ENCODE data around the gene FOCAD.

Gene FOCAD

DNA sequence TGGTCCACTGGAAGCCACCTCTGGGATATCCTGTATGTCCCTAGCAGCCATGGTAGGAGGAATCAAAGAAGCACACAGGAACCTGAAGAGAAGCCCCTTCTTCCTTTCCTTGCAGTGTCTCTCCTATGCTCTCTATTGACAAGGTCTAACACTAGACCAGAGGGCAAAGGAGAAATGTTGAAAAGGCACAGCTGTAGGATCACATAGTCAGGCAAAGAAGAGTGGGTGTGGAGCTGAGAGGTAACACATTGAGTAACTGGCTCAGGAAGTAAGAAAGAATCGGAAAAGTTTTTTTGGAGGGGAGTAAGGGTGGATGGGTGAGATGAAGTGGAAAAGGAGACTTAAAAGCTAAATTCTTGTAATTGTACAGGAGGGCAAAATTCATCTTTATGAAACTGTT lies 100.1 kb downstream of the FOCAD start:
- Histone ChIP-seq H3K4me1 (ENCODE audit: control insufficient read depth, insufficient read depth, low read length, poor library complexity, severe bottlenecking) (no peaks in the 10 kb centered on the region), H3K4me3 (ENCODE audit: insufficient read depth, low read depth, low read length, poor library complexity, severe bottlenecking) (no peak overlapping the region), H3K27me3 (replicated peaks; ENCODE audit: control insufficient read depth, insufficient read depth, low read length, poor library complexity, severe bottlenecking) (no peaks in the 10 kb centered on the region), H3K36me3 (ENCODE audit: control insufficient read depth, insufficient read depth, low read length) (no peaks in the 10 kb centered on the region), H3K9me3 (ENCODE audit: control insufficient read depth, low read length) (no peaks in the 10 kb centered on the region), H3K27ac (ENCODE audit: insufficient read depth, low read length, poor library complexity, severe bottlenecking) (no peak overlapping the region)
- DNase-seq, result no peak

DNA sequence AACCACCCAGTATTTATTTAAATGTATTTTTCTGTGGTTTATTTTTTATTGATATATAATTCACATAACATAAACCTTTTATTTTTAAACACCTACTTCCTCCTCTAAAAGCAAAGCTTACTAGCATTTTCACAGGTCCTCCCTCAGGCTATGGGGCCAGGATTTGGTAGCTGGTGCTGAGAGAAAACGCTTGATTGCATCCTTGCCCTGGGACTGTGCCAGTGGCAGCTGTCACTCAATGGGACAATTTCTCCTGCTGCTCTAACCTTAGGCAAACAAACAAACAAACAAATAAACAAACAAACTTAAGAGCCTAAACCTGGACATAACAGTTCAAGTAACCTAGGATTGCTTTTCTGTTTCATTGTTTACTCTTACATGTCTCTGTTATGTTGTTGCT lies 102.7 kb downstream of the FOCAD start:
- Histone ChIP-seq H3K9me3 (ENCODE audit: control insufficient read depth, low read length) (no peaks in the 10 kb centered on the region), H3K4me1 (ENCODE audit: control insufficient read depth, insufficient read depth, low read length, poor library complexity, severe bottlenecking) (no peaks in the 10 kb centered on the region), H3K4me3 (ENCODE audit: insufficient read depth, low read depth, low read length, poor library complexity, severe bottlenecking) (no peak overlapping the region), H3K27me3 (replicated peaks; ENCODE audit: control insufficient read depth, insufficient read depth, low read length, poor library complexity, severe bottlenecking) (no peaks in the 10 kb centered on the region), H3K27ac (ENCODE audit: insufficient read depth, low read length, poor library complexity, severe bottlenecking) (no peak overlapping the region), H3K36me3 (ENCODE audit: control insufficient read depth, insufficient read depth, low read length) (no peaks in the 10 kb centered on the region)
- DNase-seq, result no peak

DNA sequence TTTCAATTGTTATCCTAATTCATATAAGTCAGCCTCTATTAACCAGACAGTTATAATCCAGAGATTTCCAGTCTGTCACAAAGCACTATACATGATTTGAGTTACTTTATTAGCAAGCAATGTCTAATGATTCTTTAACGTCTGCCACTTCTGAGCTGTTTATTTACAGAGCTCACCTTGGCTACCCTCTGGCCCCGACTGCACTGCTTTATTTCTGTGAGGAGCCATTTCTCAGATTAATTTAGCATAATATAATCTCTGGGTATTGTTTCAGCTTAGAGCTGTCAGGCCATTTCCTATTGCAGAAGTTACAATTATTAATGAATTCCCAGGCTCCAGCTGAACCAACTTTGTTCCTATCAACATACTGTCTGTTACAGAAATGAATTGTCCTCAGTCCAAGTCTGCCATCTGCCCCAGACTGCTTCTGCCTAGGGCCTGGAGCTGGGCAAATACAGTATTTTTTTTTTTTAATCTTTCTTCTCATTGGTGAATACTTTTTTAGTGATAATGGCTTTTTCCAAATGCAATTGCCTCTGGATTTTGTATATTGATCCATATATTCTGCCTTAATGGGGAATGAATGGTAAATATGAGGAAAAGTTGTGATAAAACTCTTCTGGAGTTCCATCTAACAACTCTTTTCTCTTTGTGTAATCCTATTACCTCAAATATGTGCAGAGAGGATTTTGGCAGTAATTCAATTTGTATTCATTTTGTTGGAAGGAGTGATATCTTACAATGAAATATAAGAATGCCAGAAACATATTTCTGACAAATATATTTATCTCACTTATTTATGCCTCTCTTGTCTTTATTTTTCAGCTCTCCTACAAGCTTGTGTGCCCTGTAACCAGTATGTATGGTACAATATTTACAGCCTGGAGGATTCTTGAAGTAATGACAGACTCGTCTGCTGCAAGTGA lies 104.7 kb downstream of the FOCAD start:
- no peak for DNase-seq
- Histone ChIP-seq H3K27me3 (replicated peaks; ENCODE audit: control insufficient read depth, insufficient read depth, low read length, poor library complexity, severe bottlenecking) (no peaks in the 10 kb centered on the region), H3K4me1 (ENCODE audit: control insufficient read depth, insufficient read depth, low read length, poor library complexity, severe bottlenecking) (no peaks in the 10 kb centered on the region)

DNA sequence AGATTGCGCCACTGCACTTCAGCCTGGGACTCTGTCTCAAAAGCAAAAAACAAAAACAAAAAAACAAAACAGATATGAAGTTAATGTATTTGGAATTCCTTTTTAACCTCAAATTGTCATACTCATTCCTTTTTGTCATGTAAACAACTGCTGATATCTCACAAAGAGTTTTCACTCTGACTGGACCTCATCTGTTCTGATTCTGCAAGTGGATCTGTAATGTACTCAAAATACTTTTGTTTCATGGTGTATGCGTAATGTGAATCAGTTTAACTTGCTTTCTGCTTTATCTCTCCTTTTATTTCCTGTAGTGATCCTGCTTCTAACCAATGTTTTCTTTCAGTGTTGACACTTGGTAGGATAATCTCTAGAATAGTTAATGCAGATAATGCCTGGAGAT lies 106.7 kb downstream of the FOCAD start:
- Histone ChIP-seq H3K36me3 (ENCODE audit: control insufficient read depth, insufficient read depth, low read length) (no peaks in the 10 kb centered on the region), H3K9me3 (ENCODE audit: control insufficient read depth, low read length) (no peaks in the 10 kb centered on the region), H3K4me3 (ENCODE audit: insufficient read depth, low read depth, low read length, poor library complexity, severe bottlenecking) (no peak overlapping the region), H3K27me3 (replicated peaks; ENCODE audit: control insufficient read depth, insufficient read depth, low read length, poor library complexity, severe bottlenecking) (no peaks in the 10 kb centered on the region), H3K4me1 (ENCODE audit: control insufficient read depth, insufficient read depth, low read length, poor library complexity, severe bottlenecking) (no peaks in the 10 kb centered on the region), H3K27ac (ENCODE audit: insufficient read depth, low read length, poor library complexity, severe bottlenecking) (no peak overlapping the region)
- DNase-seq, result no peak

More for the DNA sequence above, 104.7 kb downstream of the FOCAD start:
- Histone ChIP-seq H3K27ac (ENCODE audit: insufficient read depth, low read length, poor library complexity, severe bottlenecking) (no peak overlapping the region), H3K4me3 (ENCODE audit: insufficient read depth, low read depth, low read length, poor library complexity, severe bottlenecking) (no peak overlapping the region), H3K9me3 (ENCODE audit: control insufficient read depth, low read length) (no peaks in the 10 kb centered on the region), H3K36me3 (ENCODE audit: control insufficient read depth, insufficient read depth, low read length) (no peaks in the 10 kb centered on the region)

DNA sequence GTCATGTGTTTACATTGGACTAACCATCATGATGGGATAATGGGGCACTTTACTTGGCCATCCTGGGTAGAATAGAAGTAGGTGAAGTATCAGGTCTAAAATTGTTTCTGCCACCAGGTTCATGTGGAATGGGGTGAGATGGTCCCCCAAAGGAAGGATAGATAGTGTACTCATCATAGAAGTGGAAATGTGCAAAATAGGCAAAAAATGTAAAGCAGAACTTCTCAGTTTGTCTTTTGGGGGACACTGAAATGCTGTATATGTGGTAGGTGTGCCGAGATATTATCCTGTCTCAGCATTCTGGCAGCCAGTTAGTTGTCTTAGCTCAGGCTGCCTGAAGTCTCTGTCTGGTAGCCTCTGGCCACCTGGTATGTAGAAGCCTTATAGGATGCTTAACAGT lies 107.6 kb downstream of the FOCAD start:
- H3K27ac ChIP-seq (ENCODE audit: insufficient read depth, low read length, poor library complexity, severe bottlenecking), result no peak overlapping the region
- no peaks in the 10 kb centered on the region for H3K36me3 ChIP-seq (ENCODE audit: control insufficient read depth, insufficient read depth, low read length)
- no peaks in the 10 kb centered on the region for H3K4me1 ChIP-seq (ENCODE audit: control insufficient read depth, insufficient read depth, low read length, poor library complexity, severe bottlenecking)
- no peaks in the 10 kb centered on the region for H3K27me3 ChIP-seq (replicated peaks; ENCODE audit: control insufficient read depth, insufficient read depth, low read length, poor library complexity, severe bottlenecking)
- H3K4me3 ChIP-seq (ENCODE audit: insufficient read depth, low read depth, low read length, poor library complexity, severe bottlenecking), result no peak overlapping the region
- no peak for DNase-seq
- H3K9me3 ChIP-seq (ENCODE audit: control insufficient read depth, low read length), result no peaks in the 10 kb centered on the region

DNA sequence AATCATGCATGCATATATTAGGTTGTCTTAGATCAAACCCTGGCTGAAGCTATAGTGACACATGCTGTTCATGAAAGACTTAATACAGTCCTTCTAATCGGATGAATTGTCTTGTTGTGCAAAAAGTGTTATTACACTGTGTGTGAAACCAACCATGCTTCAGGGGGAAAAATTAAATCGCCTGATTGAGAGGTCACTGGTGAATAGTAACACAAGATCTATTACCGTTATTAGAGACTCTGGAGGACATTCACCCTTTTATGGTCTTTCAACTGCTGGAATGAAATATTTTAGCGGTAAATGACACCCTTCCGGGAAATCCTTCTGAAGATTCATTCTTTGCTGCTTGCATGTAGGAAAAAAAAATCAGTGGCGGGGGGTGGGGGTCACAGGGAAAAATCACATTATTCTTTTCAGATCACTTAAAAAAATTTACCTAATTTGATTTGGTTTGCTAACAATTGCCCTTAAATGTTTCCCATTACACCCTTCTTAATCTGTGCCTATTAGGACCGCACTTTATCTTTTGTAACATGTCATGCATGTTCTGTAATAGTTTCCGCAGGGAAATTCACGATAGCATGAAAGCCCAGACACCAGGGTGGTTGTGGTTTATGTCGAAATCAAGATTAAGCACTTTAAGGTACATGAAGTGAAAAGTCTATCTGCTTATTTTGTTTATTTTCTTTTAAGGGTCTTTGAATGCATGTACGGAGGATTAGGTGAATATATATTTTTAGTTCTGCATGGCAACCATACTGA lies 120.6 kb downstream of the FOCAD start:
- no peaks in the 10 kb centered on the region for H3K9me3 ChIP-seq (ENCODE audit: control insufficient read depth, low read length)
- H3K4me3 ChIP-seq (ENCODE audit: insufficient read depth, low read depth, low read length, poor library complexity, severe bottlenecking), result no peak overlapping the region
- H3K4me1 ChIP-seq (ENCODE audit: control insufficient read depth, insufficient read depth, low read length, poor library complexity, severe bottlenecking), result no peaks in the 10 kb centered on the region
- H3K27me3 ChIP-seq (replicated peaks; ENCODE audit: control insufficient read depth, insufficient read depth, low read length, poor library complexity, severe bottlenecking), result no peaks in the 10 kb centered on the region
- H3K36me3 ChIP-seq (ENCODE audit: control insufficient read depth, insufficient read depth, low read length), result no peaks in the 10 kb centered on the region
- H3K27ac ChIP-seq (ENCODE audit: insufficient read depth, low read length, poor library complexity, severe bottlenecking), result no peak overlapping the region
- DNase-seq, result no peak

DNA sequence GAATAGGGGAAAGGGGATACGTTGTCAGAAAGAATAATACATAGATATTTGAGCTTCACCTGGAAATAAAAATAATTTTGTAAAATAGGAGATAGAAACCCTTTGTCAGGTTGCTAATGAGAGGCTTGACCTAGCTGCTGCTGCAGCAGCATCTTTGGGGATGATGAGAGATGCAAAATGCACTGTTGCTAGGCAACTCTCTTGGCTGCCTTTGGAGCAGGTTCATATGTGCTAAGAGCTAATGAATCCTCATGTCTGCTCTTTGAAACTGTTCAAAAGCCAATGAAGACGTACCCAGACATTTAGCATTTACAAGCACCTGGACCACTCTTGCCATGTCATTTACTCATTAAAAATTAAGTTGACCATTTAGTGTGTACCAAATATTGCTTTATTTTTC lies 121.7 kb downstream of the FOCAD start:
- H3K36me3 ChIP-seq (ENCODE audit: control insufficient read depth, insufficient read depth, low read length), result no peaks in the 10 kb centered on the region
- no peaks in the 10 kb centered on the region for H3K27me3 ChIP-seq (replicated peaks; ENCODE audit: control insufficient read depth, insufficient read depth, low read length, poor library complexity, severe bottlenecking)
- no peaks in the 10 kb centered on the region for H3K4me1 ChIP-seq (ENCODE audit: control insufficient read depth, insufficient read depth, low read length, poor library complexity, severe bottlenecking)
- DNase-seq, result no peak
- no peak overlapping the region for H3K4me3 ChIP-seq (ENCODE audit: insufficient read depth, low read depth, low read length, poor library complexity, severe bottlenecking)
- no peaks in the 10 kb centered on the region for H3K9me3 ChIP-seq (ENCODE audit: control insufficient read depth, low read length)
- H3K27ac ChIP-seq (ENCODE audit: insufficient read depth, low read length, poor library complexity, severe bottlenecking), result no peak overlapping the region

DNA sequence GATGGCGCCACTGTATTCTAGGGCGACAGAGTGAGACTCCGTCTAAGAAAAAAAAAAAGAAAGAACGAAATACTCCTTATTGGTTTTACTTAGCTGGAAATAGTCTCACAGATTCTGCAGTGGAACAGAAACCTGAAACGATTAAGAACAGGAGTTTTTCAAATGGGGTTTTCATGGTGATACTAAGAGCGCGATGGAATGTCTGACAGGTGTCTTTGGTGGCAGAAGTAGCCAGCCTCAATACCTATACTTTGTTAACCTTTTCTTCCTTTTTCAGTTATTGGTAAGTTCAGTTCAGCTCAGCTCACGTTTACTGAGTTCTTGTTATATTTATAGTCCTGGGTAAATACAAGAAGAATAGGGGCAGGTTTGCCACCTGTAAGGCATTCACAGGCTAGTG lies 123.9 kb downstream of the FOCAD start:
- H3K27ac ChIP-seq (ENCODE audit: insufficient read depth, low read length, poor library complexity, severe bottlenecking), result no peak overlapping the region
- H3K36me3 ChIP-seq (ENCODE audit: control insufficient read depth, insufficient read depth, low read length), result no peaks in the 10 kb centered on the region
- no peaks in the 10 kb centered on the region for H3K27me3 ChIP-seq (replicated peaks; ENCODE audit: control insufficient read depth, insufficient read depth, low read length, poor library complexity, severe bottlenecking)
- no peak overlapping the region for H3K4me3 ChIP-seq (ENCODE audit: insufficient read depth, low read depth, low read length, poor library complexity, severe bottlenecking)
- DNase-seq, result no peak
- H3K4me1 ChIP-seq (ENCODE audit: control insufficient read depth, insufficient read depth, low read length, poor library complexity, severe bottlenecking), result no peaks in the 10 kb centered on the region
- H3K9me3 ChIP-seq (ENCODE audit: control insufficient read depth, low read length), result no peaks in the 10 kb centered on the region

DNA sequence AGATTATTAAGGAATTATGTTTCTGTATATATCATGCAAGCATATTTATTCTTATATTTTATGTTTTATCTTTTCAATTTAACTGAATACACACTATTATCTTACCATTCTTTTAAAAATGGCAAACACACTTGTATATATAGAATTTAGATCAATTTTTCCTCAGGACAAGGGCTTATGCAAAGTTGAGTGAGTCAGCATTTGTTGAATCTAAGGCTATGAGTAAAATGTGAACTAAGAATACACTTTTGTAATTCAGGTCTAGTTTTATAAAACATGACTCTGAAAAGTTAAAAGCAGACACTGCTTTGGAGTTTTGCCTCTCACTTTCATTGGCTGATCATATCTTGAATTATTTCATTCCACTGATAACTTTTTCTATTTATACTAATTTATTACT lies 127.8 kb downstream of the FOCAD start:
- H3K27ac ChIP-seq (ENCODE audit: insufficient read depth, low read length, poor library complexity, severe bottlenecking), result no peak overlapping the region
- no peak overlapping the region for H3K4me3 ChIP-seq (ENCODE audit: insufficient read depth, low read depth, low read length, poor library complexity, severe bottlenecking)
- no peaks in the 10 kb centered on the region for H3K36me3 ChIP-seq (ENCODE audit: control insufficient read depth, insufficient read depth, low read length)
- H3K9me3 ChIP-seq (ENCODE audit: control insufficient read depth, low read length), result no peaks in the 10 kb centered on the region
- no peak for DNase-seq
- H3K27me3 ChIP-seq (replicated peaks; ENCODE audit: control insufficient read depth, insufficient read depth, low read length, poor library complexity, severe bottlenecking), result no peaks in the 10 kb centered on the region
- no peaks in the 10 kb centered on the region for H3K4me1 ChIP-seq (ENCODE audit: control insufficient read depth, insufficient read depth, low read length, poor library complexity, severe bottlenecking)

Data from effector memory CD4-positive, alpha-beta T cell (primary cell).